Cardiac septum (tissue), 1 donor: Measurements from ENCODE around the gene DELE1. TPM values are rescaled to one million over a fixed set of nuclear protein-coding genes. Genes with fewer than 3 reads are reported as not detected.

ENCODE experiments used
- DNase-seq: peaks from one replicate; pipeline ENCODE4 v3.0.0-alpha.2; 2020; ENCODE audit warnings: low spot score
- intact Hi-C: fragments of 100-400 bp; cut with DNase I; formaldehyde crosslinking; loops from one replicate; pipeline ENCODE4 v1.14.0; 2022
- long read RNA-seq: library from polyadenylated mRNA; unstranded; transcript quantifications from one replicate; pipeline ENCODE4 v2.0.0, GENCODE V29; 2021
- total RNA-seq: library from RNA; stranded (reverse); fragmentation: NEBNext Ultra II Directional; extraction: Animal tissue kit (Norgen Biotek cat#: 25700); gene quantifications from one replicate; pipeline ENCODE4 v1.2.1, GENCODE V29; 2021
- donor health status: DM: no; HTN: no; CAD: no.

Gene DELE1, protein sequence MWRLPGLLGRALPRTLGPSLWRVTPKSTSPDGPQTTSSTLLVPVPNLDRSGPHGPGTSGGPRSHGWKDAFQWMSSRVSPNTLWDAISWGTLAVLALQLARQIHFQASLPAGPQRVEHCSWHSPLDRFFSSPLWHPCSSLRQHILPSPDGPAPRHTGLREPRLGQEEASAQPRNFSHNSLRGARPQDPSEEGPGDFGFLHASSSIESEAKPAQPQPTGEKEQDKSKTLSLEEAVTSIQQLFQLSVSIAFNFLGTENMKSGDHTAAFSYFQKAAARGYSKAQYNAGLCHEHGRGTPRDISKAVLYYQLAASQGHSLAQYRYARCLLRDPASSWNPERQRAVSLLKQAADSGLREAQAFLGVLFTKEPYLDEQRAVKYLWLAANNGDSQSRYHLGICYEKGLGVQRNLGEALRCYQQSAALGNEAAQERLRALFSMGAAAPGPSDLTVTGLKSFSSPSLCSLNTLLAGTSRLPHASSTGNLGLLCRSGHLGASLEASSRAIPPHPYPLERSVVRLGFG
- total RNA-seq = 115 TPM
- long read RNA-seq, full-length matches to known transcripts = 37 of 136 reads
- long read RNA-seq, partial matches to known transcripts = 70 of 136 reads
- long read RNA-seq, other reads (novel, unspliced or antisense) = 29 of 136 reads

DNA sequence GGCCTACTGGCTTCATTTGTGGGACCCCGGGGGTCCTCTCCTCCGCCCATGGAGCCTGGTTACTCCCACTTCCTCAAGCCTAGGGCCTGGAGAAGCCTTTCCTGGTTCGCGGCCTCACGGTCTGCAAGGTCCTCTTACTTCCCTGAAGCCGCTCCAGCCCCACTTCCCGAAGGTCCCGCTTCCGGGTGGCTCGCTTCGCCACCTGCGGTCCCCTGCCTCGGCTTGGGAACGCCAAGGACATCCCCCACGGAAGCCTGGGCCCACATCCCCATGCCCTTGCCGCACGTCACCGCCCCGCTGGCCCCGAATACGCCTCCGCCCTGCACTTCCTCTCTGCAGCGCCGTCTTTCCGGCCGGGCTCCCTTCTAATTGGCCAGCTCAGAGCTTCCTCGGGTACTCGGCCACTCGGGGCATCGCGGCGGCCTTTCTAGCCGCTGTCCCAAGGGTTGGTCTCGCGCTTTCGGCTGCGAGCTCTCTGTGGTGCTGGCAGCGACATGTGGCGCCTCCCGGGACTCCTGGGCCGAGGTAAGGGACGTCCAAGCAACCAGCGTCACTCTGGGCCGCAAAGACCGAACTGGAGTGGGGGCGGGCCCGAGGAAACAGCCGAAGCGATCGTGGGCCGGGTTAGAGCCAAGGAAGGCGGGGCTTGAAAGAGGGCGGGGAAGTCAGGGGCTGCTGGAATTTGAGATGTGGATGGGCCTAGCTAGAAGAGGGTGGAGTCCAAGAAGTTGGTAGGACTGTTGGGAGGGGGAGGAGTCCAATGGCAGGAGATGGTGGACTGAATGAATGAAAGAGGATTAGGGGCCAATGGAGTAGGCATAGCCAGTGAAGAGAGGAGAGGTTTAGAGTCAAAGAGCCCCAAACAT is at the start of gene DELE1:
TSS of gene DELE1 (plus strand) at position 424 of the 866 bp plus-strand sequence. CDS start at position 495, 71 bp downstream.
- intact Hi-C loops = loop anchor here (5.0 kb wide), 1 partner anchor 41 kb away; no protein-coding TSS in a partner anchor
- DNase-seq = peak; percentile 98

DNA sequence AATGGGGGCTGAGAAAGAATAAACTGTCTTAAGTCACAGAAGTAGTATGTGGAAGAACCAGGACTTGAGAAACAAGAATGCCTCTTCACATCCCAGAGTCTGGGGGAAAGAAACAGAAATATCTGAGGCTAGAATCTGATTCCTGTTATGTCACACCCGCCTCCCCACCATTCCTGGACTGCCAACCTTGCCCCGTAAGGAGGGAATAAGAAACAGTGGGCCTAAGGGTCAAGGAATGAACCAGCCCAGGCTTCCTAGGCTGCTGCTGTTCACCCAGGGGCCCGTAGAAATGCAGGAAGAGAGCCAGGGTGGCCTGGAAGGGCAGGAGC is 49.8 kb upstream of the DELE1 start:
- DNase-seq = no peak
- intact Hi-C loops = loop anchor here (2.0 kb wide), 1 partner anchor 23 kb away; no protein-coding TSS in a partner anchor

DNA sequence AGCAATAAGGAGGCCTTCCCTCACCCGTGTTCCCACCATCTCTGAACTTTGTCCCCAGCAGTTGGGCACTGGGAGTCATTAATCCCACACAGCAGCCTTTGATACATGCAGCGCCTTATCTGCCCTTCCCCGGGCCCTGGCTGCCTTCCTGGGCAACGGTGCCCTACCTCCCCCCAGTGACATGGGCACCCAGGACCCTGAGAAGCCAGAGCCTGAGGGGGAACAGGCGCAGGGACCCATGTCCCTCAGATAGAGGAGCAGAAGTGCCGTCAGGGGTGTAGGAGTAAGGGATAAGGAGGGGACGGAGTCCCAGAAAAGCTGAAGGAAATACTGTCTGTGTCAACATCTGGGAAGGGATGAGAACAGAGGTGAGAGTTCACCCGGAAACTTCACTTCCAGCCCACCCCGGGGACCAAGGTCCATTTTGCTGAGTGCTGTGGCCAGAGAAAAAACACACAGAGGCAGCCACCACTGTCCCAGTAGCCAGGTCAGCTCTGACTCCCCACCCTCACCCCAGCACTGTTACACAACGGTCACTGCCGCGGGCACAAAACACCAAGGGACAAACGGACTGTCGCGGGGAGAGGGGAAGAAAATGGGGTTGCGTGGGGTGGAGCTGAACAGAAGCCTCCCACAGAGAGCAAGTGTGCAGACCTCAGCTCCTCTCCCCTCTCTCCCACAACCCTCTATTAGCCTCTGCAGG is 49.3 kb upstream of the DELE1 start:
- no peak for DNase-seq
- intact Hi-C loops = loop anchor here (2.0 kb wide), 1 partner anchor 24 kb away; no protein-coding TSS in a partner anchor

DNA sequence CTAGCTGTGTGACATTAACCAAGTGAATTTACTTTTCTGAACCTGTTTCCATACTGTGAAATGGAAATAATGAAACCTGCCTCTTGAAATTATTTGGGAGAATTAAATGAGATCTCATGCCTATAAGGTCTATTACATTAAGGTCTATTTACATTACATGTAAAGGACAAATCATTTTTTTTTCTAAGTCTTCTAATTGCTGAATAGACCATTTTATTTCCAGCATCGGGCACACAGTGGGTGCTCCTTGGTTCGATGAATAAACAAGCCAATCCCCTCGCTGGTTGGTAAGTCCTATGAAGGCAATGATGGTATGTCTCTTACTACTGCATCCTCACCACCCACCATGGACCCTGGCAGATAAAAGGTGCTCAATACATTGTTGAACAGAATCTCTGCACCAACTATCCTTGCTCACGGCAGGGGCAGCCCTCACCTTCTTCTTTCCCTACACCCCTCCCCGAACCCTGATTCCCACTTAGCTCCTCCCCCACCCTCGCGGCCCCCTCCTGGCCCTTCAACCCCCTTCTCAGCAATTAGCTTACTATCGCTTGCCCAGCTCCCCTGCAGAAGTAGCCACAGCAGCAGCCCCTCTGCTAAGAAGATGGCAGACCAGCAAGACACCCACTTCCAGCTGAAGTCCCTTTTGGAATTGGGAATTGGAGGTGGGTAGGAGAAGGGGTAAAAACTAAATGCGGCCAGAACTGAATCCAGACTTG is 48.5 kb upstream of the DELE1 start:
- DNase-seq = no peak
- intact Hi-C loops = loop anchor here (2.0 to 5.0 kb wide), 3 partner anchors 24 to 68 kb away; no protein-coding TSS in a partner anchor

DNA sequence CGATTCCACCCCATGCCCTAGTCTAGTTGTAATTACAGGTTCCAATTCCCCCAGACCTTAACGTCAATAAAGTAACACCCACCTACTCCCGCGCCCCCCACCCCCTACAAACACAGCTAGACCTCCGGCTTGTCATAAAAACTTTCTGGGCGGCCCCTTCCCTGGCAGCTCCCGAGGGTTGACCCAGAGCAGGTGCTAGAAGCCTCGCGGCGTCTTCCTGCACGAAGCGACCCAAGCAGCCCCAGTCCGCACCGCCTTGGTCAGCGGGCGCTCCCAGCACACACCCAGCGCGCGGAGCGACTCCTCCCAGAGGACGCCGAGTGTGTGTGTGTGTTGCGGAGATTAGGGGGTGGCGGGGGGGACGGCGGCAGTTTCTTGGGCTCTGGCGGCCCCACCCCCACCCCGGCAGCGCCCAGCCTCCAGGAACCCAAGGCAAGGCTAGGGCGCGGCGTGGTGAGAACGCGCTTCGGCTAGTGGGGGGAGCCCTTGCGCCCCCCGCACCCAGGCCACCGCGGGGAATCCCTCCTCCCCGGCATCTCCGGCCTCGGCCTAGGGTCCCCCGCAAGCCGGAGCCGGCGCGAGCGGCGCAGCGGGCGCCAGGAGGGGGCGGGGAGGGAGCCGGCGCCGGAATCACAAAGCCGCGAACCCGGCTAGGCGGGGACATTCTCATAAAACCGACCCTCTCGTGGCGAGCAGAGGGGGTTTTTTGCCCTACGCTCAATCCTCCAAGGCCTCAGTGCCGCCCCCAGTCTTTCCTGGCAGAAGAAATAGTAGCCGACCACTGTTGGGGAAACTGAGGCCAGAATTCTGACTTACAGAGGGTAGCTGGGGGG is 47.7 kb upstream of the DELE1 start:
- intact Hi-C loops = loop anchor here (2.0 to 5.0 kb wide), 3 partner anchors 25 to 69 kb away; no protein-coding TSS in a partner anchor
- no peak for DNase-seq

DNA sequence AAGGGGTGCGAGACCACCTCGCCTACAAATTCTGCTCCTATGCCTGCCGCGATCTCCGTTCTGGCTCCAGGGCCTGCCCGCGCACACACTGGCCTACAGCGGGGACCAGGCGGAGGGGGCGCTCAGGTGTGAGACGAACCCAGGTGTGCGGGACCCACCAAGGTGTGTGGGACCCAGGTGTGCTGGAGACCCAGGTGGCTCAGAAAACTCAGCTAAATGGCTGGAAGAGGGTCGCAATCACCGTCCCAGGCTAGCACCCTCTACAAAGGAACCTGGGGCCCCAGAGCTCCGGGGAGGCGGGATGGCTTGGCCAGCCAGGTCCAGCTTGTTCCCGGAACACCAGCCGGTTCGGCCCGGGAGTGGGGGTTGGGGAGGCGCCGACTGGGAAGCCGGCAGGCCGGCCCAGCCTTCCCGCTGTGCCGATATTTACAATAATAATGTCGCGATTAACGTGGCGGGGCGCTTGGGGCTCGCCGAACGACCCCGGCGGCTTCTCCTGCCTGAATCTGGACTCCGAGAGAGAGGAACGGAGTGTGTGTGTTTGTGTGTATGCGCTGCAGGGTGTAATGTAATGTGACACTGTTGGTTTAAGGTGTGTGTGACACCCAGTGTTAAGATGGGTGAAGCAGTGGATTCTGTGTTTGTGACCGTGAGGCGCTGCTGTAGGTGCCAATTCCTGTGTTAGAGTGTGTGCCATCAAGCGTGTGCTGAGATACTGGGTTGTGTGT is 46.9 kb upstream of the DELE1 start:
- intact Hi-C loops = loop anchor here (5.0 kb wide), 2 partner anchors 39 to 69 kb away; no protein-coding TSS in a partner anchor
- no peak for DNase-seq

DNA sequence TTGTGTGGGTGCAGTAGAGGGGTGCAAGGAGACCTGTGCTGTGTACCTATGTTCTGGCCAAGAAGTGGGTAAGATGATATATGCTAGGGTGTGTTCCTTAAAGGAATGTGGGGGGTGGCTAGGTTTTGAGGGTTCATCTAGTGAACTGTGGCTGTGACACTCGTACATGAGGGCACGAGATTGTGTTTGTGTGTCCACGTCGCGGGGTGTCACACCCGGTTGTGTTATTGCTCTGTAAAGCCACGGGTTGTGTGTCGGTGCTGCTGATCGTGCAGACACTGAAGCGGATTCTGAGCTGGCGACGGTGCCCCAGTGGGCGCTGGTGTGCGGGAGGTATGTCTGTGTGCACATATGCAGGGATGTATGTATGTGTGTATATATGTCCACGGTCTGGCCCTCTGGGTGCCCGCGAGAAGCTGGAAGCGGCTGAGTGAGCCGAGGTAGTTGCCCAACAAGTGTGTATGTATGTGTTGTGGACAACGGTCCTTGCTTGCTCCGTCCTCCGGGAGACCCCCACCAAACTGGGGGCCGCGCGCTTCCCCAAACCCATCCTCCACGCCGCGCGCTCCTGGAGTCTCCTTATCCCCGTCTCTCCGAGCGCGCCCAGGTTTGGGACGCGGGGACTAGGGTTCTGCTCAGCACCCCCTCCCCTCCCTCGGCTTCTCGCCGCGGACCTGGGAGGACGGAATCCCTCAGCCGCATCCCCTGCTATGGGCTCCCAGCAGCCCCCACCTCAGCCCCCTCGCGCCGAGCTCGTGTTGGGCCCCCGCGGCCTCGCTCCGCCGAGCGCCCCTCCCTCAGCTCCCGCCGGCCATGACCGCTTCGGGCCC is 46.1 kb upstream of the DELE1 start:
- intact Hi-C loops = loop anchor here (2.0 to 5.0 kb wide), 4 partner anchors 40 to 185 kb away; no protein-coding TSS in a partner anchor
- no peak for DNase-seq

DNA sequence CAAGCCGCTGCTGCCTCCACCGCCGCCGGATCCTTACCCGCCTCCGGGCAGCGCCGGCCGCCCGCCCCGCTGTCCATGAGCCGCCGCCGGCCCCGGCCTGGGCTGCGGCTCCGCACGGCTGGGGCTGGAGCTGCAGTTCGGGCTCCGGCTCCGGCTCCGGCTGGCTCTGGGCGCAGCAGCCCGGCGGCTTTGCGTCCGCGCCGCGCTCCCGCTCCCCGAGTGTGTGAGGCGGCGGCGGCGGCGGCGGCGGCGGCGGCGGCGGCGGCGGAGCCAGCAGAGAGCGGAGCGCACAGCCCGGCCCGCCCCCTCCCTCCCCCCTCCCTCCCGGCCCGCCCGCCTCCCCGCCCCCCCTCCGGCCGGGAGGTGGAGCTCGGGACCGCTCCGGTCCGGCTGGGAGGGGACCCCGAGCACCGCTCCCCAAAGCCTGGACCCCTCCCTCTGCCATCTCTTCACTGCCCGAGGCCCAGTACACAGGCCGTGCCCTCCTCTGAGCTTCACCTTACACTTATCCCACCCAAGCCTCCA is 45.4 kb upstream of the DELE1 start, which contains the start of gene PCDH1:
TSS of gene PCDH1 (minus strand) at position 225 of the 525 bp plus-strand sequence. CDS start at position 77, 148 bp downstream.
- DNase-seq = no peak
- intact Hi-C loops = loop anchor here (2.0 to 5.0 kb wide), 4 partner anchors 41 to 185 kb away; no protein-coding TSS in a partner anchor

DNA sequence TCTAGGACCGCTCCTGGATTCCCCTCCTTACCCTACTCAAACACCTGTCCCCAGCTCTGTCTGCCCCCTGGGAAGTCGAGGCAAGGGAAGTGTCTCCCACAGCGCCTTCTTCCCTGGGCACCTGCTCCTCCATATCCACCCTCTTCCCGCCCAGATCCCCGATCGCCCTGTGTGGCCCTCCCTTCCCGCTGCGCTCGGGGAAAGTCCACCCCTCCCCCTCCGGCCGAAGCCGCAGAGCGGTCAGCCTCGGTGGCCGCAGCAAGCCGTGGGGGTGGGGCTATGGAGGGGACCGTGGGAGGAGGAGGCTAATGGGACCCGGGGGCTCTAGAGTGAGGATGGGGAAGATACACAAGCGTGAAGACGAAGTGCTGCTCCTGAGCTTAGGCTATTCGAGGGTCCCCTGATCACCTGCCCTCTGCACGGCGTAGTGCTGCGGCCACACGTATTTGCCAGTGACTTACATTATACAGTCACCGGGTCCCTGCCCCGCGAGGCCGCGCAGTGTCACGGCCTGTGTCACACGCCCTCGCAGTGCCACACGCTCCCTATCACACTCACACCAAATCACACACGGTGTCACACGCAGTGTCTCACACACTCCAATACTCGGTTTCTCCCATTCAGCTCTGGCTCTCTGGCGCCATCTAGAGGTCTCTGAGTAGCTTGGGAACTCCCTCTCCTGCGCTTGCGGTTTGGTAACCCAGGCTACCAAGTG is 44.8 kb upstream of the DELE1 start:
- peak; percentile 93 for DNase-seq
- intact Hi-C loops = loop anchor here (2.0 to 5.0 kb wide), 4 partner anchors 42 to 186 kb away; no protein-coding TSS in a partner anchor

DNA sequence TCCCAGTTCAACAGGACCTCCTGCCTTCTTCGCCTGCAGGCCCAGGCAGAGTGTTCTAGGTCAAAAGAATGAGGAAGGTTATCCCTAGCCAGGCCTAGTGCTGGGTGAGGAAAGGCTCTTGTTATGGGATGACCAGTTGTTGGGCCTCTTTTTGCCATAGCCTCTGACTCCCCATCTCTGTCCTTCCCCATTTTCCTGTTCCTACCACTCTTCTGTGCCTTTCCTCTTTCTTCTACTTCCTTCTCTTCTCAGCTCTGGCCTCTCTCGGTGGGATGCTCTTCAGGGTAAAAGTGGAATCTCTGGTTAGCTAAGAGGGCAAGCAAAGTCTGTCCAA is 44.3 kb upstream of the DELE1 start:
- intact Hi-C loops = loop anchor here (2.0 to 5.0 kb wide), 4 partner anchors 42 to 187 kb away; no protein-coding TSS in a partner anchor
- DNase-seq = no peak

DNA sequence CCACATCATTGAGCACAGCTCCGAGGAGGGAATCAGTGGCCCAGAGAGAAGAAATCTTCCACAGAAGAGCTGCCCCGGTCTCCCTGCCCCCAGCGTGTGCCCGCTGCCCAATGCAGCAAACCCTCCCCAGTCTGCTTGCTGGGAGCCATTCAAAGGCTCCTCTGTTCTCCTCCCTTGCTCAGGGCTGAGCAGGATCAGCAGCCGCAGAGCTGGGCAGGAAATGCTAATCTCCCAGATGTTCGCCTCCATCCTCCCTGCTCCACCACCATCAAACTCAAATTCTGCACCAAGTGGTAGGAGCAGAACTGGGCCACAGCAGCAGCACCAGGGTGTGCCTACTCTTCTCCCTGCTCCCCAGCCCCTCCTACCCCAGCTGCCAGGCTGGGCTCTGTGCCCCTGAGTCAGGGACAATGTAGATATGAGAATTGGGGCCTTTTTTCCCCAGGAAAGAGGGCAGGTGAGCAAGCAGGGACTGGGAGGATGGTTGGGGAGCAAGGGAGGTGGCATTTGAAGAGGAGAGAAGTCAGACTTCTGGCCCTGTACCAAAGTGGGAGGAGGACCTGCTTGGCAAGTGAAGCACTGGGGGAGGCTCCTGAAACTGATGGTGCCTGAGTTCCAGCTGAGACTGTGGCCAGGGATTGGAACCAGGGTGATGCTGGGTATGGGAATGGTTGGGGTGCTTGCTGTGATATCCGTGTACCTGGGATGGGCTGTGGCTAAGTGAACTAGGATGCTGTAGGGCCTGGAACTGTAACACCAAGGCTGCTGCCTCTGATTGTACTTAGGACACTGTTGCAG is 43.5 kb upstream of the DELE1 start:
- no peak for DNase-seq
- intact Hi-C loops = loop anchor here (2.0 to 5.0 kb wide), 7 partner anchors 42 to 187 kb away; partner anchors contain the start of genes DELE1 and PCDH12

DNA sequence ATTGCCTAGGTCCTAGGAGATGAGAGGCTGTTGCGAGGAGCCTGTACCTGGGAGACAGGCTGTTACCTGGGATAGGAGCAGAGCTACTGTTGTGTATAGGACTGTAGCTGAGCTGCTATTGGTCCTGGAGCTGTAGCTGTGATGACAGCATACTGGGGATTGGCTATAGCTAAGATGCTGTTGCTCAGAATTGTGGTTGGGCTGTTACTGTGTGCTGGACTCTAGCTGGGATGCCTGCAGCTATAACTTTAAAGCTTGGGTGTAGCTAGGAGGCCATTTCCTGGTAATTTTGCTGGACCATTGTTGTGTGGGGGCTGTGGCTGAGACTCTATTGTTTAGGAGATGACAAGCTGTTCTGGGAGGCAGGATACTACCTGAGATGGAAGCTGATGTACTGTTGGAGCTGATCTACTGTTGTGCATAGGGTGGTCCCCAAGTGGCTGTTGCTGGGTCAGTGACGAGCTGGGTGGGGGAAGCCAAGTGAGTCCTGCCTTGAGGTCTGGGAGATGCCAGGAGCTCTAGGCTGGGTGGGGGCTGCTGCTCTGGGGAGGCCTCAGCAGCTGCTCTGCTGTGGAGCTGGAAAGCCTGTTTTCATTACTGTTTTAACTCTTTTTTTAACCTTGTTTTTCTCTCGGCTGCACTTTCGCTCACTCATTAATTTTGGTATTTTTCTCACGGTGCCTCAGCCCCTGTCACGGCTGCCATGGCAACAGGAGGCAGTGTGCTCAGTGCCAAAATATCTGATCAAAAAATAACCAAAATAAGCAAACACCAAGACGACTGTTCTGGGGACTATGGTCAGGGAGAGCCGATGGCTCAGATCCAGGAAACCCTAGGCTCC is 42.5 kb upstream of the DELE1 start:
- intact Hi-C loops = loop anchor here (2.0 to 5.0 kb wide), 3 partner anchors 41 to 118 kb away; partner anchors contain the start of genes DELE1 and PCDH12
- no peak for DNase-seq

DNA sequence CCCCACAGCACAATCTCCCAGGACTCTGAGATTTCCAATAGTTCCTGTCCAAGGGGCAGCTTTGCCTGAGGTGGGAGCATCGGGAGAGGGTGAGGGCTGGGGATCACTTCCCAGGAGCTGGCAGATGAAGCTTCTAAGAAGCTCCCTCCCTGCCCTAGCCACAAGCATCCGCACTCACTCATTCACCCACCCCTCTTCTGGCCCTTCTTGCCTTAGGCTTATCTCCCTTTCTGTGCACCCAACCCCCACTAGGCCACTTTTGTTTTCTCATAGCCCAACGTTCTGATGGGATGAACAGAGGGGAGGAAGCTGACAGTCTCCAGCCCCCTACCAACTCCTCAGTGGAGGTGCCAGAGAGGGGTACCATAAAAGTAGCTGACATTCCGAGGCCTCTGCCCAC is 41.8 kb upstream of the DELE1 start:
- intact Hi-C loops = loop anchor here (2.0 to 5.0 kb wide), 3 partner anchors 40 to 119 kb away; partner anchors contain the start of genes DELE1 and PCDH12
- no peak for DNase-seq
